NB4 (cell line): ENCODE results near the gene SLC7A10.

ENCODE experiments used
- MYC ChIP-seq: IDR thresholded peaks from 2 replicates; pipeline ENCODE4 v1.6.1; 2011; ENCODE audit warnings: low read depth, low read length
- POLR2A ChIP-seq: IDR thresholded peaks from 2 replicates; pipeline ENCODE4 v1.6.1; 2011; ENCODE audit warnings: mild to moderate bottlenecking; ENCODE audit not compliant: insufficient read length; ENCODE audit errors: extremely low read depth
- TF ChIP-seq, protein P1 (sequence below): IDR thresholded peaks from one replicate; pipeline ENCODE4 v1.5.1; 2012; ENCODE audit warnings: low read depth, low read length

DNA sequence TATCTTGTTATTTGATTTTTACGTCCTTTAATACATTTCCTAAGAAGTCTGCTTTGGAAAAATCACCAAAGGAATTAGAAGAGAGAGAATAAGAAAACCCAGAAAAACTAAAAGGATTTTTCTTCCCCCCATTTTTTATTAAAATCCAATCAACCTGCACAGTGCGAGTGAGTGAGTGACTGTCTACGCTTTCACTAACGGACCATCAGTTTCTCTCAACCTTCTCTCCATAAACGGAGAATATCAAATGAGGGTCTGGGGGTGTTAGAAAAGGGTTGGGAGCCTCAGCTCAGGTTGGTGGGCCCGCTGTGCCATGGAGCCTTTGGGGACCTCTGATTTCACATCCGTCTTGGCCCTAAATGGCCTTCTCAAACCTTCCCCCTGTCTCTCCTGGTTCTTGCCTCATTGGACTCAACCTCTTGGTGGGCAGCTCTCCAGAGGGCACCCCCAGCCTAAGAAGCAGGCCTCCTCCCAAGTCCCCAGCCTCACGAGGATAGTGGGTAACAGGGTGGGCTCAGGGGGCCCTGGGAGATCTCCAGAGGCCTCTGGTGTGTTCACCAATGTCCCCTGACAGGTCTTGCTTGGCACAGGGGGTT is 32.3 kb downstream of the SLC7A10 start:
- no peak for TF ChIP-seq POLR2A
- no peak for TF ChIP-seq MYC
- TF ChIP-seq, protein P1, sequence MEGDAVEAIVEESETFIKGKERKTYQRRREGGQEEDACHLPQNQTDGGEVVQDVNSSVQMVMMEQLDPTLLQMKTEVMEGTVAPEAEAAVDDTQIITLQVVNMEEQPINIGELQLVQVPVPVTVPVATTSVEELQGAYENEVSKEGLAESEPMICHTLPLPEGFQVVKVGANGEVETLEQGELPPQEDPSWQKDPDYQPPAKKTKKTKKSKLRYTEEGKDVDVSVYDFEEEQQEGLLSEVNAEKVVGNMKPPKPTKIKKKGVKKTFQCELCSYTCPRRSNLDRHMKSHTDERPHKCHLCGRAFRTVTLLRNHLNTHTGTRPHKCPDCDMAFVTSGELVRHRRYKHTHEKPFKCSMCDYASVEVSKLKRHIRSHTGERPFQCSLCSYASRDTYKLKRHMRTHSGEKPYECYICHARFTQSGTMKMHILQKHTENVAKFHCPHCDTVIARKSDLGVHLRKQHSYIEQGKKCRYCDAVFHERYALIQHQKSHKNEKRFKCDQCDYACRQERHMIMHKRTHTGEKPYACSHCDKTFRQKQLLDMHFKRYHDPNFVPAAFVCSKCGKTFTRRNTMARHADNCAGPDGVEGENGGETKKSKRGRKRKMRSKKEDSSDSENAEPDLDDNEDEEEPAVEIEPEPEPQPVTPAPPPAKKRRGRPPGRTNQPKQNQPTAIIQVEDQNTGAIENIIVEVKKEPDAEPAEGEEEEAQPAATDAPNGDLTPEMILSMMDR = no peak
